Muscle layer of duodenum (tissue), 2 donors: ENCODE results near the gene SNRPN.
"Not testable (repeated sequence)": the region's sequence is repeated elsewhere in the genome, so short reads cannot be mapped to it uniquely, and the experiment has no call there.

Experiments
- H3K27ac ChIP-seq: one replicate; pipeline ENCODE4 v1.7.0; 2013; ENCODE audit warnings: mild to moderate bottlenecking, low read length
- H3K27me3 ChIP-seq: one replicate; pipeline ENCODE4 v1.7.0; 2013; ENCODE audit warnings: low read depth, mild to moderate bottlenecking, control low read depth, low read length
- H3K36me3 ChIP-seq, 2 donors: one replicate each; pipeline ENCODE4 v1.7.0; 2013; ENCODE audit warnings: low read length in 2 of 2, control low read depth in 1 of 2, mild to moderate bottlenecking in 1 of 2; ENCODE audit not compliant: insufficient read depth in 2 of 2, control insufficient read depth in 1 of 2
- H3K4me1 ChIP-seq, 2 donors: one replicate each; pipeline ENCODE4 v1.7.0; 2013; ENCODE audit warnings: low read length in 2 of 2, mild to moderate bottlenecking in 2 of 2, control low read depth in 1 of 2, moderate library complexity in 1 of 2; ENCODE audit not compliant: insufficient read depth in 2 of 2, control insufficient read depth in 1 of 2
- H3K4me3 ChIP-seq, 2 donors: one replicate each; pipeline ENCODE4 v1.7.0; 2013; ENCODE audit warnings: low read length in 2 of 2, low read depth in 1 of 2, mild to moderate bottlenecking in 1 of 2
- H3K9me3 ChIP-seq, 2 donors: one replicate each; pipeline ENCODE4 v1.7.0; 2013; ENCODE audit warnings: low read length in 2 of 2, control low read depth in 1 of 2, mild to moderate bottlenecking in 1 of 2; ENCODE audit not compliant: control insufficient read depth in 1 of 2
- donor health status: healthy.

SNRPN gene

GRCh38 chr15:24954783-24955530 lies at the start of gene SNRPN, which contains the start of gene SNURF:
Gene SNRPN, plus strand, starts transcription at chr15:24954987. Its CDS starts 19,467 bp downstream, at chr15:24974454.
Gene SNURF, plus strand, starts transcription at chr15:24954987. Its CDS starts 62 bp downstream, at chr15:24955049.
- H3K27ac ChIP-seq: peak within 1 kb of the TSS; percentile 94
- H3K9me3 ChIP-seq: no peaks in the 10 kb centered on the region
- H3K27me3 ChIP-seq: no peaks in the 10 kb centered on the region
- H3K4me1 ChIP-seq: peaks cover 3% of the 10 kb centered on the region in 2 donors
- peak within 1 kb of the TSS; percentile 80 to 89 for H3K4me3 ChIP-seq
- H3K36me3 ChIP-seq: no peaks in the 10 kb centered on the region

- Histone ChIP-seq H3K9me3 (peaks cover 2 to 4% of the 10 kb centered on the region in 2 donors), H3K4me1 (no peaks in the 10 kb centered on the region), H3K27me3 (no peaks in the 10 kb centered on the region), H3K36me3 (no peaks in the 10 kb centered on the region), H3K4me3 (no peak overlapping the region), H3K27ac (no peak overlapping the region)
Measured at GRCh38 chr15:24916305-24917009, 38.3 kb upstream of the SNRPN start.

- H3K27me3 ChIP-seq: no peaks in the 10 kb centered on the region
- H3K4me1 ChIP-seq: no peaks in the 10 kb centered on the region
- H3K4me3 ChIP-seq: no peak overlapping the region
- no peak overlapping the region for H3K27ac ChIP-seq
- H3K9me3 ChIP-seq: peaks cover 2 to 4% of the 10 kb centered on the region in 2 donors
- H3K36me3 ChIP-seq: no peaks in the 10 kb centered on the region
Measured at GRCh38 chr15:24917431-24917830, 37.4 kb upstream of the SNRPN start.

- H3K4me1 ChIP-seq: no peaks in the 10 kb centered on the region
Measured at GRCh38 chr15:24919446-24919845, 35.3 kb upstream of the SNRPN start.

GRCh38 chr15:24922781-24923180 lies 32.0 kb upstream of the SNRPN start:
- not testable (repeated sequence) for H3K4me3 ChIP-seq, H3K4me1 ChIP-seq, H3K27me3 ChIP-seq, H3K36me3 ChIP-seq, H3K27ac ChIP-seq, H3K9me3 ChIP-seq

More at GRCh38 chr15:24919446-24919845, 35.3 kb upstream of the SNRPN start:
- Histone ChIP-seq H3K4me3 (no peak overlapping the region), H3K36me3 (no peaks in the 10 kb centered on the region), H3K9me3 (peaks cover 2 to 4% of the 10 kb centered on the region in 2 donors), H3K27me3 (no peaks in the 10 kb centered on the region), H3K27ac (no peak overlapping the region)

GRCh38 chr15:24924153-24924552 lies 30.6 kb upstream of the SNRPN start:
- Histone ChIP-seq H3K27me3 (no peaks in the 10 kb centered on the region), H3K9me3 (no peaks in the 10 kb centered on the region), H3K4me3 (no peak overlapping the region), H3K27ac (no peak overlapping the region), H3K36me3 (no peaks in the 10 kb centered on the region), H3K4me1 (no peaks in the 10 kb centered on the region)

- Histone ChIP-seq H3K9me3 (no peaks in the 10 kb centered on the region), H3K27ac (no peak overlapping the region), H3K27me3 (no peaks in the 10 kb centered on the region), H3K36me3 (no peaks in the 10 kb centered on the region), H3K4me1 (no peaks in the 10 kb centered on the region), H3K4me3 (no peak overlapping the region)
Measured at GRCh38 chr15:24924621-24925020, 30.2 kb upstream of the SNRPN start.

GRCh38 chr15:24931874-24932732 lies 22.7 kb upstream of the SNRPN start:
- H3K27me3 ChIP-seq, H3K36me3 ChIP-seq, H3K27ac ChIP-seq, H3K4me1 ChIP-seq, H3K9me3 ChIP-seq, H3K4me3 ChIP-seq: not testable (repeated sequence)

- Histone ChIP-seq H3K36me3 (no peaks in the 10 kb centered on the region), H3K9me3 (no peaks in the 10 kb centered on the region), H3K4me1 (no peaks in the 10 kb centered on the region), H3K27ac (no peak overlapping the region), H3K4me3 (no peak overlapping the region), H3K27me3 (no peaks in the 10 kb centered on the region)
Measured at GRCh38 chr15:24933716-24934115, 21.1 kb upstream of the SNRPN start.

- H3K9me3 ChIP-seq, H3K4me3 ChIP-seq, H3K27me3 ChIP-seq, H3K4me1 ChIP-seq, H3K36me3 ChIP-seq, H3K27ac ChIP-seq: not testable (repeated sequence)
Measured at GRCh38 chr15:24938224-24938623, 16.6 kb upstream of the SNRPN start.

GRCh38 chr15:24940236-24940635 lies 14.6 kb upstream of the SNRPN start:
- H3K4me1 ChIP-seq: peaks cover 0 to 2% of the 10 kb centered on the region in 2 donors
- no peaks in the 10 kb centered on the region for H3K36me3 ChIP-seq
- no peaks in the 10 kb centered on the region for H3K9me3 ChIP-seq
- no peaks in the 10 kb centered on the region for H3K27me3 ChIP-seq
- no peak overlapping the region for H3K27ac ChIP-seq
- H3K4me3 ChIP-seq: no peak overlapping the region
